Naive thymus-derived CD4-positive, alpha-beta T cell (primary cell): ENCODE data around the gene PROP1. TPM values are rescaled to one million over a fixed set of nuclear protein-coding genes. Genes with fewer than 3 reads are reported as not detected.
"Not testable (repeated sequence)": the region's sequence is repeated elsewhere in the genome, so short reads cannot be mapped to it uniquely, and the experiment has no call there.

Experiments
- ATAC-seq: fragments of 150-1000 bp; cut with Tn5 transposase; 2 replicates; pipeline ENCODE4 v1.10.0; 2021; ENCODE audit warnings: mild to moderate bottlenecking, moderate library complexity
- CTCF ChIA-PET: fragments of 350-600 bp; sonication (Branson Sonifier 250); formaldehyde crosslinking; loops from one replicate; lab custom pipeline; 2021; ENCODE audit warnings: antibody characterized with exemption; lab: Charles Lee
- POLR2A ChIA-PET: fragments of 350-600 bp; sonication (Branson Sonifier 250); formaldehyde crosslinking; loops from one replicate; lab custom pipeline; 2021; ENCODE audit warnings: antibody characterized with exemption, inconsistent platforms; lab: Charles Lee
- DNase-seq, 9 donors: peaks; one replicate each; pipeline versions ENCODE4 v3.0.0 to v3.0.0-alpha.2; 2020 to 2022; ENCODE audit warnings: mixed read lengths in 1 of 9
- H3K27ac ChIP-seq: one replicate; pipeline ENCODE4 v1.7.0; 2013; ENCODE audit warnings: mild to moderate bottlenecking, low read depth, low read length, moderate library complexity
- H3K27me3 ChIP-seq, 2 donors: one replicate each; pipeline ENCODE4 v1.7.0; 2013; ENCODE audit warnings: low read length in 2 of 2, mild to moderate bottlenecking in 2 of 2, moderate library complexity in 2 of 2; ENCODE audit not compliant: control insufficient read depth in 2 of 2, insufficient read depth in 2 of 2
- H3K36me3 ChIP-seq, 3 experiments: 1 replicate in 2 of 3; 2 replicates in 1 of 3; pipeline ENCODE4 v1.7.0; 2013; ENCODE audit warnings: low read length in 3 of 3, mild to moderate bottlenecking in 3 of 3, moderate library complexity in 1 of 3; ENCODE audit not compliant: insufficient read depth in 3 of 3, control insufficient read depth in 2 of 3
- H3K4me1 ChIP-seq, 2 donors: one replicate each; pipeline ENCODE4 v1.7.0; 2013; ENCODE audit warnings: low read length in 2 of 2, mild to moderate bottlenecking in 2 of 2, moderate library complexity in 1 of 2; ENCODE audit not compliant: control insufficient read depth in 2 of 2, insufficient read depth in 2 of 2
- H3K4me3 ChIP-seq: 2 replicates; pipeline ENCODE4 v1.7.0; 2013; ENCODE audit warnings: mild to moderate bottlenecking, low read length
- H3K9me3 ChIP-seq, 3 experiments: 1 replicate in 2 of 3; 2 replicates in 1 of 3; pipeline ENCODE4 v1.7.0; 2013; ENCODE audit warnings: low read length in 3 of 3; ENCODE audit not compliant: control insufficient read depth in 2 of 3
- H3K27ac Mint-ChIP-seq, 9 donors: one replicate each; pipeline ENCODE4 v1.8.0; 2020 to 2022; ENCODE audit warnings: mixed read lengths in 9 of 9, mild to moderate bottlenecking in 8 of 9, moderate library complexity in 5 of 9, inconsistent platforms in 2 of 9
- H3K27me3 Mint-ChIP-seq, 5 donors: one replicate each; pipeline ENCODE4 v1.8.0; 2021 to 2022; ENCODE audit warnings: mixed read lengths in 5 of 5, mild to moderate bottlenecking in 1 of 5
- H3K36me3 Mint-ChIP-seq, 5 donors: one replicate each; pipeline ENCODE4 v1.8.0; 2020 to 2022; ENCODE audit warnings: mixed read lengths in 5 of 5, mild to moderate bottlenecking in 3 of 5, inconsistent platforms in 1 of 5
- H3K4me1 Mint-ChIP-seq, 7 donors: one replicate each; pipeline ENCODE4 v1.8.0; 2020 to 2022; ENCODE audit warnings: mixed read lengths in 7 of 7, mild to moderate bottlenecking in 3 of 7, inconsistent platforms in 1 of 7
- H3K4me3 Mint-ChIP-seq, 10 donors: one replicate each; pipeline ENCODE4 v1.8.0; 2020 to 2022; ENCODE audit warnings: mild to moderate bottlenecking in 10 of 10, mixed read lengths in 10 of 10, moderate library complexity in 6 of 10, inconsistent platforms in 2 of 10
- H3K9me3 Mint-ChIP-seq, 11 donors: one replicate each; pipeline ENCODE4 v1.8.0; 2020 to 2022; ENCODE audit warnings: mixed read lengths in 11 of 11, mild to moderate bottlenecking in 4 of 11, inconsistent platforms in 1 of 11, moderate library complexity in 1 of 11
- intact Hi-C, 2 donors: fragments of 100-400 bp; cut with micrococcal nuclease; formaldehyde crosslinking; loops; one replicate each; pipeline ENCODE4 v1.15.1; 2023
- polyA plus RNA-seq, 2 donors: library from polyadenylated mRNA; unstranded; fragments of 300-500 nt; fragmentation: Illumina TruSeq; gene quantifications; one replicate each; pipeline ENCODE4 v1.2.3, GENCODE V29; 2021
- total RNA-seq, 6 experiments: library from RNA in 5 of 6; stranded (reverse) in 5 of 6; gene quantifications; 1 replicate in 5 of 6; 2 replicates in 1 of 6; pipeline ENCODE4 v1.2.3 and lab custom pipeline; 2021 to 2026

Gene PROP1
- total and polyA plus RNA-seq, 7 experiments from 2014 or later: not detected

DNA sequence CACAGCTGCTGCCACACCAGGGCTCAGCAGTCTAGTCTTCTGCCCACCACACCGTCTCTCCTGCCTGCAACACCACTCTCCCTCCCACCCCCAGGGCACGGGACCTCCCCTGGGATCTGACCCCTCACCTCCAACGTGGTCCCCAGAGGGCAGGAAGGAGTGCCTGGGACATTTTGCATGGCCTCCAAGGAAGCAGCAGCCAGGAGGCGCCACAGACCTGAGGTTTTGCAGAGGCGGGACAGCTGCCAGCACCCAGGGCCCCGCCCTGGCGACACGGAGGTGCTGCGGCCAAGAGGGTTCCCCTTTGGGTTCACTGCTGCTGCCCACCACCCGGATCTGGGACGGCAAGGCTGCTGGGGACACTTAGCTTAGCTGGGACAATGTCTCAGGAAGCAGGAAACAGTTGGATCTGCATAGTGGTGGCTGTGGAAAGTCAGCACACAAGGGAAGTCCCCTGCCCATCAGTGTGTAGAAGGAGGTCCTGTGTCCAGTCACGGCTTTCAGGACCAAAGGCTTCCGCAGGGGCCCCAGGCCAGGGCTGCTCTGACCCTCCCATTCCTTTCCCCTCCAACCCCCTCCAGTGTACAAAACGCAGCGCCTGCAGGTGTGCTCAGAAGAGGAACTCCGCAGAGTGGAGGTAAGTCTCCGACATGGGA is 13.8 kb downstream of the PROP1 start:
- H3K27ac ChIP-seq: no peak overlapping the region
- ATAC-seq (no peak), DNase-seq (peak in 4 of 9 donors; percentile 15 to 33 (median 26))
- Mint-ChIP-seq H3K27ac (no peak overlapping the region), H3K36me3 (no peaks in the 10 kb centered on the region), H3K4me3 (no peak overlapping the region), H3K27me3 (peaks cover 36 to 62% (median 47%) of the 10 kb centered on the region in 5 donors), H3K4me1 (peaks cover 4 to 13% (median 9%) of the 10 kb centered on the region in 7 donors), H3K9me3 (no peaks in the 10 kb centered on the region)
- CTCF ChIA-PET: no interaction called here
- no peak overlapping the region for H3K4me3 ChIP-seq
- no peaks in the 10 kb centered on the region for H3K4me1 ChIP-seq
- no peaks in the 10 kb centered on the region for H3K9me3 ChIP-seq
- no peaks in the 10 kb centered on the region for H3K36me3 ChIP-seq
- POLR2A ChIA-PET: no interaction called here
- H3K27me3 ChIP-seq: peaks cover 0 to 36% of the 10 kb centered on the region in 2 donors
- intact Hi-C loops: loop anchor here in 1 of 2 donors (5.0 kb wide), 1 partner anchor 80 kb away; no protein-coding TSS in a partner anchor

DNA sequence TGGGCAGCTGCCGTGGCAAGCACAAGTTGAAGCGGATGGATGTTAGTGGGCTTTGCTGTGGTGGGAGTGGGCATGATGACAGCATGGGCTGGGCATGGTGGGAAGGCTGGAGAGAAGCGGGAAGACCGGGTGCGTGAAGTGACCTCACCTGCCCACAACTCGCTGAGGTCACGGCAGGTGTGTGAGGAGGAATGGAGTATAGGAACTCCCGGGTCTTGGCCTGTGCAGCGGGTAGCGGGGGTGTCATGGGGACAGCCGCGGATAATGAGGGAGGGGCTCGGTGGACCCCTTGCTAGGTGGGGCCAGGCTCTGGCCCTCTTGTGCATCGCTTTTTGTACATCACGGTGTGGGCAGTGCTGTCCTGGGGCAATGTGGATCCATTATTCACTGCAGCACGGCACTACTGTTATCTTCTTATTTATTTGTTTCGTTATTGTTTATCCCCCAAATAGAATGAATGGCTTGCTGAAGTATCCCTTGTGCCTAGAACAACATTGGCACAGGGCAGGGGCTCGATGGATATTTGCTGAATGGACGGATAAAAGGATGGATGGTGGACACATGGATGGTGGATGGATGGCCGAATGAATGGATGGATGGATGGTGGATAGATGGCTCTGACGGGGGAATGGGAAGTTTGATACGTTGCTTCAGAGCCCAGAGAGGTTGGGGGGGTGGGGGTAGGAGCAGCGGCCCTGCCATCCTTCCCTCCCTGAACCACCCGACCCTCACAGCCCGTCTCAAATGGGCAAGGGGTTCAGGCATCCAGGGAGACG is 14.6 kb downstream of the PROP1 start:
- Histone ChIP-seq H3K4me1 (no peaks in the 10 kb centered on the region), H3K9me3 (no peaks in the 10 kb centered on the region), H3K4me3 (no peak overlapping the region), H3K36me3 (no peaks in the 10 kb centered on the region), H3K27ac (no peak overlapping the region), H3K27me3 (peaks cover 0 to 32% of the 10 kb centered on the region in 2 donors)
- no peak for DNase-seq
- H3K9me3 Mint-ChIP-seq: no peaks in the 10 kb centered on the region
- H3K4me1 Mint-ChIP-seq: peaks cover 4 to 13% (median 9%) of the 10 kb centered on the region in 7 donors
- no peak overlapping the region for H3K4me3 Mint-ChIP-seq
- intact Hi-C loops: loop anchor here in 1 of 2 donors (5.0 kb wide), 1 partner anchor 81 kb away; no protein-coding TSS in a partner anchor
- H3K27ac Mint-ChIP-seq: peak overlapping the region in 2 of 9 donors; percentile 38 to 49
- peaks cover 33 to 55% (median 40%) of the 10 kb centered on the region in 5 donors for H3K27me3 Mint-ChIP-seq
- no peak for ATAC-seq
- ChIA-PET CTCF (no interaction called here), POLR2A (no interaction called here)
- H3K36me3 Mint-ChIP-seq: no peaks in the 10 kb centered on the region

DNA sequence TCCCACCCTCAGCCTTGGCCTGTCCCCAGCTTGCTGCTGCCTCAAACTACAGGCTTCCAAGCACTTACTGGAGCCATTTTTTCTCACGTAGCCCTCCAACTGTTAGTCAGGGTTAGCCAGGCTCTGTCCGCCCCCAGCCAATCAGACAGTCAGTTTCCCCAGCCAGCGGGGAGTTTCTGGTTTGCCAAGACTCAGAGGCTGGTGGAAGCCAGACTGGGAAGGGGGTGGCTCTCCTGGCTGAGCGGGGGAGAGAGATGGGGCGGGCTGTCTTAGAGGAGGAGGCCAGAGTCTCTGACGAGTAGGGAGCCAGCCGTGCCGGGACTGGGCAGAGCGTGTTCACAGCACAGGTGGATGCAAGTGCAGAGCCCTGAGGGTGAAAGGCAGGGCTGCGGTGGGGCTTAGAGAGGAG is 15.3 kb downstream of the PROP1 start:
- peaks cover 0 to 27% of the 10 kb centered on the region in 2 donors for H3K27me3 ChIP-seq
- no peak overlapping the region for H3K4me3 Mint-ChIP-seq
- no peaks in the 10 kb centered on the region for H3K36me3 ChIP-seq
- ChIA-PET CTCF (no interaction called here), POLR2A (interaction anchor here (0.7 kb wide), 1 partner anchor 694 kb away, joined by 3 read pairs; no protein-coding TSS in a partner anchor)
- no peak overlapping the region for H3K4me3 ChIP-seq
- peaks cover 4 to 11% (median 9%) of the 10 kb centered on the region in 7 donors for H3K4me1 Mint-ChIP-seq
- H3K9me3 Mint-ChIP-seq: peaks cover 0 to 3% (median 0%) of the 10 kb centered on the region in 11 donors
- peaks cover 0 to 3% (median 3%) of the 10 kb centered on the region in 5 donors for H3K36me3 Mint-ChIP-seq
- H3K4me1 ChIP-seq: no peaks in the 10 kb centered on the region
- no peaks in the 10 kb centered on the region for H3K9me3 ChIP-seq
- intact Hi-C loops: loop anchor here in 1 of 2 donors (5.0 kb wide), 1 partner anchor 82 kb away; no protein-coding TSS in a partner anchor
- ATAC-seq (no peak), DNase-seq (no peak)
- no peak overlapping the region for H3K27ac ChIP-seq
- H3K27ac Mint-ChIP-seq: no peak overlapping the region
- H3K27me3 Mint-ChIP-seq: peaks cover 27 to 48% (median 35%) of the 10 kb centered on the region in 5 donors

DNA sequence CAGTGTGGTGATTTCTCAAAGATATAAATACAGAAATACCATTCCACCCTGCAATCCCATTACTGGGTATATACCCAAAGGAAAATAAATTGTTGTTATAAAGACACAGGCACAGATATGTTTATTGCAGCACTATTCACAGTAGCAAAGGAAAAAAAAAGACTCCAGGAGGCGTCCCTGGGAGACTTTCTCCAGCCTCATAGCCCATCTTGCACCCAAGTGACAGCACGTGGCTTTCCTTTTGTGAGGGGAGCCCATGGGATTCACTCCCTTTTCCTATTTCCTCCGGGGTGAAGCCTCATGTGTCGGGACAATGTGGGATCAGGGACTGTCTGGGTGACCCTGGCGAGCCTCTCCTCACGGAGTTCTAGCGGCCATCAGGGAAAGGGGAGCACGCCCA is 18.4 kb downstream of the PROP1 start:
- H3K4me3 Mint-ChIP-seq, H3K36me3 ChIP-seq, DNase-seq, H3K4me3 ChIP-seq, intact Hi-C loops, H3K4me1 ChIP-seq, H3K9me3 ChIP-seq, H3K27ac Mint-ChIP-seq, POLR2A ChIA-PET, H3K27ac ChIP-seq, CTCF ChIA-PET, ATAC-seq, H3K4me1 Mint-ChIP-seq: not testable (repeated sequence)
- H3K36me3 Mint-ChIP-seq: peaks cover 0 to 13% (median 11%) of the 10 kb centered on the region in 5 donors
- H3K27me3 ChIP-seq: peaks cover 0 to 11% of the 10 kb centered on the region in 2 donors
- peaks cover 0 to 16% (median 0%) of the 10 kb centered on the region in 11 donors for H3K9me3 Mint-ChIP-seq
- peaks cover 12 to 30% (median 20%) of the 10 kb centered on the region in 5 donors for H3K27me3 Mint-ChIP-seq

DNA sequence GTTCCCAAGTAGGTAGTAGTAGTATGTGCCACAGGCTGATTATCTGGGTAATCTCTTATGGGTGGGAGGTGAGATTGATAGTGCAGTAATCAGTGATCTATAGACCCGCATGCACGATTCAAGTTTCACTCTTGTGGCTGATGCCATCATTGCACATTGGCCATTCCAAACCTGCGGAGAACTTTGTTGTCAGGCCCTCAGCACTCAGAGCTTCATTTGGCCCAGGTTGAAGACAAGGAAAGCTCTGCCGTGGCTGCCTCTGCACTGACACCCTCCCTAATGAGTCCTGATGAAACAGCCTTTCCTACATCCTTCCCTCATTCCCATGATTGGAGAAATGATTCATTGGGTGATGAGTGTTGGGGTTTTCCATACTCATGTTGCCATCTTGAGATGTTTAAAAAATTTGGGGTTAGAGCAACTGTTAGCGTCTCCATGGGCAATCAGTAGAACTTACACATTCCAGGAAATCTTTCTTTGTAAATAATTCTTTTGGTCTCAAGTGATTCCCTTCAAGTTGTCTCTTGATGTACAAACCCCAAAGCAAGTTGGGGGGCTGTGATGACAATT is 22.9 kb downstream of the PROP1 start:
- peaks cover 0 to 30% (median 6%) of the 10 kb centered on the region in 11 donors for H3K9me3 Mint-ChIP-seq
- H3K27ac Mint-ChIP-seq: no peak overlapping the region
- ATAC-seq: no peak
- H3K27ac ChIP-seq: no peak overlapping the region
- ChIA-PET POLR2A (no interaction called here), CTCF (no interaction called here)
- H3K4me3 ChIP-seq: no peak overlapping the region
- no peak for DNase-seq
- H3K4me1 ChIP-seq: no peaks in the 10 kb centered on the region
- no peaks in the 10 kb centered on the region for H3K4me1 Mint-ChIP-seq
- peaks cover 0 to 33% (median 4%) of the 10 kb centered on the region in 5 donors for H3K27me3 Mint-ChIP-seq
- H3K36me3 ChIP-seq: no peaks in the 10 kb centered on the region
- no peak overlapping the region for H3K4me3 Mint-ChIP-seq
- intact Hi-C loops: no loop called here
- peaks cover 0 to 18% (median 11%) of the 10 kb centered on the region in 5 donors for H3K36me3 Mint-ChIP-seq
- H3K27me3 ChIP-seq: no peaks in the 10 kb centered on the region
- no peaks in the 10 kb centered on the region for H3K9me3 ChIP-seq

DNA sequence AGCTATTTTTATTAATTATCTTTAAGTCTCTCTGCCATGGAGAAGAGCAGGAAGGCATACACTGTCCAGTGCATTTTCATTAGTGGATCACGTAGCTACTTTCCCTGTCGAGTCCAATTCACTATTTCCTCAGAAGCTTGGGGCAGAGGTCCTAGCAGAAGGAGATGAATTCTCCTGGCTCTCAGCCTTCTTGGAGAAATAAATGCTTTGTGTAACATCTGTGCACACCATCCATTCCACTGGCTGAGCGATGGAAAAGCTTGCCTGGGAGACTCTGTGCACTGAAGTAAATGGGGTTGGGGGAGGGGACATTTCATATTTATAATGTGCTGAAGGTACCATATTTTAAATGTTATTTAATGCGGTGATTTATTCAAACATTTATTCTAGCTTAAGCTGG is 23.4 kb downstream of the PROP1 start:
- Histone ChIP-seq H3K4me3 (no peak overlapping the region), H3K27ac (no peak overlapping the region), H3K27me3 (no peaks in the 10 kb centered on the region), H3K36me3 (no peaks in the 10 kb centered on the region), H3K4me1 (no peaks in the 10 kb centered on the region), H3K9me3 (no peaks in the 10 kb centered on the region)
- peaks cover 0 to 18% (median 11%) of the 10 kb centered on the region in 5 donors for H3K36me3 Mint-ChIP-seq
- H3K4me3 Mint-ChIP-seq: no peak overlapping the region
- no peaks in the 10 kb centered on the region for H3K4me1 Mint-ChIP-seq
- intact Hi-C loops: no loop called here
- POLR2A ChIA-PET: no interaction called here
- CTCF ChIA-PET: no interaction called here
- ATAC-seq: no peak
- peaks cover 0 to 30% (median 6%) of the 10 kb centered on the region in 11 donors for H3K9me3 Mint-ChIP-seq
- DNase-seq: no peak
- H3K27me3 Mint-ChIP-seq: peaks cover 0 to 33% (median 4%) of the 10 kb centered on the region in 5 donors
- H3K27ac Mint-ChIP-seq: no peak overlapping the region
